22Rv1 (cell line): ENCODE results near the gene SUCO.

Experiments used
- ZFX ChIP-seq: fragments of 450-650 bp; IDR thresholded peaks from 2 replicates; pipeline ENCODE4 v1.6.1; 2017; ENCODE audit warnings: antibody characterized with exemption, borderline replicate concordance
- TF ChIP-seq, protein P1 (sequence below): fragments of 450-650 bp; IDR thresholded peaks from 2 replicates; pipeline ENCODE4 v1.5.1; 2017; ENCODE audit warnings: mild to moderate bottlenecking

DNA sequence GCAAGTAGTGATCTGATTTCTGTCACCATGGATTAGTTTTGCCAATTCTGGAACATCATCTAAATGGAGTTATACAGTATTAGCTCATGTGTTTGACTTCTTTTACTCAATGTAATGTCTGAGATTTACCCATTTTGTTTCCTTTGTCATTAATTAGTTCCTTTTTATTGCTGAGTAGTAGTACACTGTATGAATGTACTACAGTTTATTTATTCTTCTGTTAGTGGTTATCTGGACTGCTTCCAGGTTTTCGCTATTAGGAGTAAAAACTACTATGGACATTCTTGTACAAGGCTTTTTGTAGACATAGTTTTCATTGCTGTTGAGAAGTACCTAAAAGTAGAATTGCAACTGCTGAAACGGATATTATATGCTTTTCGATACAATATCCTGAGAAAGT is 14.1 kb downstream of the SUCO start:
- TF ChIP-seq, protein P1, sequence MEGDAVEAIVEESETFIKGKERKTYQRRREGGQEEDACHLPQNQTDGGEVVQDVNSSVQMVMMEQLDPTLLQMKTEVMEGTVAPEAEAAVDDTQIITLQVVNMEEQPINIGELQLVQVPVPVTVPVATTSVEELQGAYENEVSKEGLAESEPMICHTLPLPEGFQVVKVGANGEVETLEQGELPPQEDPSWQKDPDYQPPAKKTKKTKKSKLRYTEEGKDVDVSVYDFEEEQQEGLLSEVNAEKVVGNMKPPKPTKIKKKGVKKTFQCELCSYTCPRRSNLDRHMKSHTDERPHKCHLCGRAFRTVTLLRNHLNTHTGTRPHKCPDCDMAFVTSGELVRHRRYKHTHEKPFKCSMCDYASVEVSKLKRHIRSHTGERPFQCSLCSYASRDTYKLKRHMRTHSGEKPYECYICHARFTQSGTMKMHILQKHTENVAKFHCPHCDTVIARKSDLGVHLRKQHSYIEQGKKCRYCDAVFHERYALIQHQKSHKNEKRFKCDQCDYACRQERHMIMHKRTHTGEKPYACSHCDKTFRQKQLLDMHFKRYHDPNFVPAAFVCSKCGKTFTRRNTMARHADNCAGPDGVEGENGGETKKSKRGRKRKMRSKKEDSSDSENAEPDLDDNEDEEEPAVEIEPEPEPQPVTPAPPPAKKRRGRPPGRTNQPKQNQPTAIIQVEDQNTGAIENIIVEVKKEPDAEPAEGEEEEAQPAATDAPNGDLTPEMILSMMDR = no peak
- no peak for TF ChIP-seq ZFX
